ENCODE measurements around the gene MMAB.

The MMAB gene

GRCh38 chr12:109573029-109573913 lies at the start of gene MMAB, which contains the start of gene MVK:
Gene MMAB, minus strand, starts transcription at chr12:109573504. Its CDS starts 24 bp downstream, at chr12:109573480.
Gene MVK, plus strand, starts transcription at chr12:109573794. Its CDS starts 1,029 bp downstream, at chr12:109574823.
- DNase-seq (ENCODE audit: low read depth), result peak; percentile 93

GRCh38 chr12:109621901-109622364 lies 48.6 kb upstream of the MMAB start:
- DNase-seq (ENCODE audit: low read depth), result no peak

GRCh38 chr12:109621211-109621694 lies 47.9 kb upstream of the MMAB start:
- no peak for DNase-seq (ENCODE audit: low read depth)

GRCh38 chr12:109619002-109619604 lies 45.8 kb upstream of the MMAB start:
- DNase-seq (ENCODE audit: low read depth), result no peak

GRCh38 chr12:109618082-109618481 lies 44.8 kb upstream of the MMAB start:
- no peak for DNase-seq (ENCODE audit: low read depth)

- DNase-seq (ENCODE audit: low read depth), result no peak
Observed at GRCh38 chr12:109617491-109617890, 44.2 kb upstream of the MMAB start.

GRCh38 chr12:109615556-109616229 lies 42.4 kb upstream of the MMAB start:
- no peak for DNase-seq (ENCODE audit: low read depth)

- DNase-seq (ENCODE audit: low read depth), result no peak
Observed at GRCh38 chr12:109613649-109614455, 40.5 kb upstream of the MMAB start.

- no peak for DNase-seq (ENCODE audit: low read depth)
Observed at GRCh38 chr12:109612975-109613502, 39.7 kb upstream of the MMAB start.

GRCh38 chr12:109612003-109612402 lies 38.7 kb upstream of the MMAB start:
- no peak for DNase-seq (ENCODE audit: low read depth)

GRCh38 chr12:109611223-109611622 lies 37.9 kb upstream of the MMAB start:
- no peak for DNase-seq (ENCODE audit: low read depth)

GRCh38 chr12:109610523-109610922 lies 37.2 kb upstream of the MMAB start:
- DNase-seq (ENCODE audit: low read depth), result no peak

GRCh38 chr12:109609342-109609741 lies 36.0 kb upstream of the MMAB start:
- DNase-seq (ENCODE audit: low read depth), result no peak

- DNase-seq (ENCODE audit: low read depth), result no peak
Observed at GRCh38 chr12:109608793-109609192, 35.5 kb upstream of the MMAB start.

GRCh38 chr12:109608270-109608669 lies 35.0 kb upstream of the MMAB start:
- no peak for DNase-seq (ENCODE audit: low read depth)

- DNase-seq (ENCODE audit: low read depth), result no peak
Observed at GRCh38 chr12:109607618-109608017, 34.3 kb upstream of the MMAB start.

- DNase-seq (ENCODE audit: low read depth), result no peak
Observed at GRCh38 chr12:109606320-109607028, 33.2 kb upstream of the MMAB start.

GRCh38 chr12:109605599-109606228 lies 32.4 kb upstream of the MMAB start:
- DNase-seq (ENCODE audit: low read depth), result no peak

GRCh38 chr12:109605016-109605415 lies 31.7 kb upstream of the MMAB start:
- DNase-seq (ENCODE audit: low read depth), result no peak

GRCh38 chr12:109604132-109604585 lies 30.9 kb upstream of the MMAB start:
- no peak for DNase-seq (ENCODE audit: low read depth)

All from stimulated activated CD8-positive, alpha-beta memory T cell treated with anti-CD3 and anti-CD28 coated beads, Interleukin-7, amount 100 ng/mL, for 24 hours (primary cell).